Medulla oblongata (tissue), 1 donor: ENCODE measurements around the gene SOX6.

Experiments used
- DNase-seq: peaks from one replicate; pipeline ENCODE4 v3.0.0-alpha.2; 2015; ENCODE audit errors: extremely low spot score

SOX6 gene

DNA sequence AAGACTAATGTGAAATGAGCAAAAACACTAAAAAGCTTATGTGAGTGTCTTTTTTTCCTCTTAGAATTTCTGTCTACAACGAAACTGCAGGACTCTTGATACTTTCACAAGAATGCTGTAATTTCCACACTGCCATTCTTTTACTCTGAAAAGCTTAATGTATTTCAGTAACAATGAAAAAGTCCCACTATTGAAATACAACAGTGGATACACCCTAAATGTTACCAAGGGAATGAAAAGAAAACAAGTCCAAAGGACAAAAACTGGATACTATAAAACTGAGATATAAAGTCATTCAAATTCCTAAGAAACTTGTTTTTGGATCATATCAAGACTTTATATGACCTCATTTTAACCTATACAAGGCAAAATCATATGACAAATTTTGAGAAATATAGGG lies 77.4 kb downstream of the SOX6 start:
- no peak for DNase-seq

- DNase-seq, result no peak
Observed at GRCh38 chr11:16278273-16278672, 78.1 kb downstream of the SOX6 start.

DNA sequence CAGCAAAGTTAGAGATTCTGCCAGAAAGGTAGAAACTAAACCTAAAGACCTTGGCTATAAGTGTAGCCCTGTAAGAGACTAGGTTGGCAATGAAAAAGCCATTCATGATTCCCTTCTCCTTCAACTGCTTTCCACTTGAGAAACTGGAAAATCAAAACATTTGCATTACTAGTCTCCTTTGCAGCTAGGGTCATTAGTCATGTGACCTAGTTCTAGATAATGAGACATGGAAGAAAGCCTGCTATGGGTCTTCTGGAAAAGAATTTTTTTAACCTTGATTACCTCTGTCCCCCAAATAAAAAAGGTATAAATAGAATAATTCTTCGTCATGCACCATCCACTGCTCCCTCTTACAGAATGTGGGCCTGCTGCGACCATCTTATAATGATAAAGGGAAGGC lies 80.1 kb downstream of the SOX6 start:
- DNase-seq, result no peak

DNA sequence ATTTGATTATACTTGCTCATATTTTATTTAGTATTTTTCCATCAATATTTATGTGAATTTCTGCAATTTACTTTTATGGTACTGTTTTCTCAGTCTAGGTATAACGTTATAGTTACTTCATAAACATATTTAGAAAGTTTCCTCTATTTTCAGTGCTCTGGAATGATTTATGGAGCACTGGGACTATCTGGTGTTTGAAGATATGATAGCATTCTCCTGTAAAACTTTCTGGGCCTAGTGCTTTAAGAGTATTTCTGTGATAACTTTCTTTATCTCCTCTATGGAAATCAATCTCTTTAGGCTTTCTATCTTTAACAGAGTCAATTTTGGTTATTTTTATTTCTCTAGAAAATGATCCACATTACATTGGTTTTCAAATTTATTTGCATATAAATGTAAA lies 85.1 kb downstream of the SOX6 start:
- no peak for DNase-seq

DNA sequence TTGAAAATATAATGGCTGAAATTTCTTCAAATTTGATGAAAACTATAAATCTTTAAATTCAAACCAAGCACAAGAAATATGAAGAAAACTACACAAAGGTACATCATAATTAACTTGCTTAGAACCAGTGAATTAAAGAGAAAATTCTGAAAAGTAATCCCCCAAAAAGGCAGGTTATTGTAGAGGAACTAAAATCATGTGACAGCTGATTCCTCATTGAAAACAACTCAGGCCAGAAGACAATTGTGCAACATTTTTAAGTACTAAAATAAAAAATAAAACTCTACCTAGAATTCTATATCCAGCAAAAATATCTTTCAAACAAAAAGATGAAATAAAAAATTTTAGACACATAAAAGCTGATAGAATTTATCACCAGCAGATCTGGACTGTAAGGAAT lies 90.3 kb downstream of the SOX6 start:
- DNase-seq, result no peak

- no peak for DNase-seq
Observed at GRCh38 chr11:16265022-16265421, 91.3 kb downstream of the SOX6 start.

DNA sequence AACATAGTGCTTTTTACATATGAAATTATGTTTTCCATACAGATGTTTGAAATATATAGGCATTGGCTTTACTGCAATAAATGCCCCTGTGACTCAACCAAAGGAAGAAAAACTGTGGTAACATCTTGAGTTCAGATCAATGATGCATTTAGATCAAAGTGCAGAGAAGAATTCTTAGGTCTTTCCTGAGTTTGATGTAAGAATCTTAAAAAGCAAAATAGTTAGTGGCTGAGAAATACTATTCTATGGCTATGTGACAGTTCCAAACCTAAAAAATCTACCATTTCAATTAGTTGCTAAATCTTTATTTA lies 93.7 kb downstream of the SOX6 start:
- no peak for DNase-seq

DNA sequence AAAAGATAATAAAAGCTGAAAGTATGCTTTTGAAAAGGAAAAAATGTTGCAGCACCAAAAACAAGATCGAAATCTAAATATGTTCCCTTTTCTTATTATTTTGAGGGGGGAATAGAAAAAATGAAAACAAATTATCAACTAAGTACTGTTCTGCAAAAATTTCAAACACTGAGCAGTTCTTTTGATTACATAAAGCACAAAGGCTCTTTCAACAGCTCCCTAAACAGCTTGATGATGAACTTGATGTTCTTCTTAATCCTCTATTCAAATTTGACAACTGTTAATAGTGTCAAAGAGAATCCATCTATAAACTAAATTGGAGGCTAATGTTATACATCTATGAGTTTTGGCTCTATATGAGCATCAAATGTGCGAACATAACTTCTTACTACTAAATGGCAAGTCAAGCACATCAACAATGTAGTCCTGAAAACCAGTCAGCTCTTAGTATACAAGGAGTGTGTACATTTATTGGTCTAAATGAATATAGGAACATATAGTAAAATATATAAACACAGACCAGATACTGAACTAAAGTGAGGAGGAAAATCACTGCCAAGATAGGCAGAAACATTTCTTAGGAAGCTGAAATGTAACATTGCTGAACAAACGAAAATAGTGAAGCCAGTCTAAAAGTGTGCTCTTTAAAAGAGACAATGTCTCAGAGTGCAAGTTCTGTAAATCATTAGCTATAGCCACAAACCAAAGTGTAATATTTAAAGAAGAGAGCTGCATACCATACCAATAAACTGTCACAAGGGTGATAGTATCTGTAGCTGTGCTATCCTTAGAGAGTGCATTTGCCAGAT lies 94.3 kb downstream of the SOX6 start:
- DNase-seq, result no peak

DNA sequence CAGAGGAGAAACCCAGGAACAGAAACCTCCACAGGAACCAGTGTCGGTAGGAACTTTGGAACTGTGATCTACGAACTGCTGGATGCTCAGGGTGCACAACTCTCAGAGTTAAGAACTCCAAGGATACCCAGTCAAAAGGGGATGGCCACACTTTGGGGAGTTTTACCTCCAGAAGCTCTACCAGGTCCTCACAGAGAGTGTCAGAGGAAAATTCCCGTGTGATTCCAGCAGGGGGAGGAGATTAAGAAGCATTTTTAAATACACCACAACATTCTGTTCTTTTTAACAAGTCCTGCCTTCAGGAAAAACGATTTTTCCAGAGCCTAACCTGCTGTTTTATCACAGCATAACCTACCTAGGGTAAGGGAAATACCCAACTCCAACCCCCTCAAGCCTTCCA lies 104.0 kb downstream of the SOX6 start:
- DNase-seq, result no peak

DNA sequence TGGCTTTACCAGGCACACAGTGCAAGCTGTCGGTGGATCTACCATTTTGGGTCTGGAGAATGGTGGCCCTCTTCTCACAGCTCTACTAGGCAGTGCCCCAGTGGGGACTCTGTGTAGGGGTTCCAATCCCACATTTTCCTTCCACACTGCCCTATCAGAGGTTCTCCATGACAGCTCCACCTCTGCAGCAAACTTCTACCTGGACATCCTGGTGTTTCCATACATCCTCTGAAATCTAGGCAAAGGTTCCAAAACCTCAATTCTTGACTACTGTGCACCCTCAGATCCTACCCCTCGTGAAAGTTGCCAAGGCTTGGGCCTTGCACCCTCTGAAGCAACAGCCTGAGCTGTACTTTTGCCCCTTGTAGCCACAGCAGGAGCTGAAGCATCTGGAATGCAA lies 108.1 kb downstream of the SOX6 start:
- no peak for DNase-seq

DNA sequence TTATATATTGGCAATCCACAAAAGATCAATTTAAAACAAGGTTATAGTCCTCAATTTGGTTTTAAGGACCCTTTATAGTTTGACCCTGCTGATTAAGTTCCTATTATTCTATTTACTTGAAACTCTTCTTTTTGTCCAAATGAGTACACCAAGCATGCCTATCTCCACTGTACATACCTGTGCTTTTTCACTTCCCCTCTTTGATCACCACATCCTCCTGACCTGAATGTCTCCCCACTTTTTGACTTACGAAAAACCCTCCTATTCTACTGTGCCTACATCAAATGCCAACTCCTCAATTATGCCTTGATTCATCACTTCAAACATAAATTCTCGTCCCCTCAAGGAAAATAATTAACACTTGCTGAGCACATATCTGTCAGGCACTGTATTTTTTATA lies 113.5 kb downstream of the SOX6 start:
- DNase-seq, result no peak

DNA sequence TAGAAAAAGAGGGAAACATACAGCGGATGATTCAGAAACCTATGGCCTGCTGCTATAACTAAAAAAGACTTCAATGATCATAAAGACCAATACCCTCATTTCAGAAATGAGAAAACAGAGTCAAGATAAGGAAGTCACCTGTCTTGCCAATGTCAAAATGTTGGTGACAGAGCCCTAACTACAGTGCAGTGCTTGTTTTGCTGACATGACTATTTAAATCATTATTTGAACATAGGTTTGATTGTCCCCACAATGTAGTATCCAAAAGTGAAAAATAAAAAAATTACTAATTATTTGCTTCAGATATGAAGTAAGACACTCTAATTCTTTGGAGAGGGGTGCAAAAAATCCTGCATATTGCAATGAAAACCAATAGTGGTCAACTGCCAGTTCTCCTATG lies 115.7 kb downstream of the SOX6 start:
- DNase-seq, result no peak

DNA sequence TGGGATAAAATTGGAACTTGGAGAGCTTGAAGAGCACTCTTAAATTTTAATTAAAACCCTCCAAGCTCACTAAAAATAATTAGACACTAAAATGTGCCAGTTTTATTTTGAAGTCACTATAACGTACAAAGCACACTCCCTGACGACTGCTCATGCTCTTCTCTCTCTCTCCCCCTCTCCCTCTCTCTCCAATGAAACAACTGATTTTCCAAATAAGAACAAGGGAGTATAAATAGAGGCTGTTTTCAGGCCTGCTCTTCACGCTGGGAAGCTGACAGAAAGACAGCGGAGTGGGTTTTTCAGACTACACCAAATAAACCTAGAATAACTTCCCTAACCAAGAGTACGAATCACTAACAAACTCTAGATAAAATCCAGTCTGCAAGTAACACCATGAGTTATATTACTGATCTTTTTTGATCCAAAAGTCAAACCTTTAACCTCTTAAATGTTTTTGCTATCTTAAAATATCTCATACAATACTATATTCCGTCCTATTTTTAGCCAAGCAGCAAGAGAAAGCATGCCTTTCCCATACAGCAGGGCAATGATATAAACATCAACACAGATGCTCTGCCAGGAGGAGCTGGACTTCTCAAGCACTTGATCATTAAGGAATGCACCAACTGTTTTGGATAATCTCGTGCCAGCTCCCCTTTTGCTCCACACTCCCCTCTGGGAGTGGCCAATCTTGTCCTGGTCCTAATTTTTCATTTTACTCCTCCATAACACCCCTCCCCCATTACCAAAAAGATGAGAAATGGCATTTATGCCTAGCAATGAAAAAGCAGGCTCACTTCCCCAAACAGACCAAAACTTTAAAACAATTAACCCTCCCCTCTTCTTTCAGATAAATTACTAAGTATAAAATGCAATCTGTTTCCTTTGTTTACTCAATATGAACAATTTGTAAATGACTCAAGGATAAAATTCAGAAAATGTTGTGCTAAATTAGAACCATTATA lies 116.9 kb downstream of the SOX6 start:
- DNase-seq, result peak; percentile 13

DNA sequence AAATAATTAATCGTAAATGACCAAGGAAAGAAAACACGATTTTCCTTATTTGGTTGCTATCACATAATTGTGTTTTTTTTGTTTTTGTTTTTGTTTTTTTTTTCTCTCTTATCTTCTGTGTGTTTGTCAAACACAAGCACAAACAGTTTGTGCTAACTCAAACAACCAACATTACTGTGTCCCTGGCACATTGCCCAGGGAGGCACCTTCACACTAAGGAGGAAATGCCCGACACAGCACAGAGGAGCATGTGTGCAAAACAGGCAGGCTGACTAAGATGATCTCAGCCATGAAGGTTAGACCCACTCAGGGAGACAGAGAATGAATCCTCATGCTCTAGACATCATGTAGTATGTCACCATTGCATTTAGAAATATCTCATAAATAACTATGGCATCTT lies 130.1 kb downstream of the SOX6 start:
- no peak for DNase-seq

DNA sequence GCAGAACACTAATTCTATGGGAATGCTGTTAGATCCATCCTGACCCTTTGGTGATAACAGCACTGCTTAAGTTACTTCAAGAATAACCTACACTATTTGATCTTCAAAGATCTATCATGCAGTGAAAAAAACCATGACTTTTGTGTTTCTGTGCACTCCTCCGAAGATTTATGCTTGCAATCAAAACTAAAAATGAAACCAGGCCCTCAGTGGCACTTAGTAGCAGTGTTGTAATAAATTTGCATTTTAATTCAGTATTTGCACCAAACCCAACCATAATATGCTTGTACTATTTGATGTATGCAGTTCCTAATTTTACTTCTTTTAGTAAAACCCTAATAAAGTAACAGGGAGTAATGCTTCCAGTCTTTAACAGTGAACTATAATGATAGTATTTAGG lies 130.7 kb downstream of the SOX6 start:
- no peak for DNase-seq

DNA sequence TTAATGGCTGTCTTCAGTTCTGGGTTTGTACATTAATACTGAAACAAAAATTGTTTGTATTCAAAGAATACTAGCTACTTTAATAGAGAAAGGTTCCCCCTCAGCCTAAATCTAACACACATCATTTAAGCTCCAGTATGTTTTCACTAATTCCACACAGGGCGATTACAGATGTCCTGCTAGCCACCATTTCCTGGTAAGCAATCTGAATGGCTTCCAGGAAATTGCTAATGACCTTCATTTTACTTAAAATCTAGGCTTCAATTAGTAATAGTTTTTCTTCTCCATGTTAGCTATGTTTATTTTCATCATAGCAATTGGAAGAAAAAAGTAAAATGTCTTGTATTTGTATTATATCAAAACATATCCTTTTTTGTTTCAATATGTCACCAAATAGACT lies 132.8 kb downstream of the SOX6 start:
- no peak for DNase-seq

- DNase-seq, result no peak
Observed at GRCh38 chr11:16217631-16218030, 138.7 kb downstream of the SOX6 start.

- DNase-seq, result no peak
Observed at GRCh38 chr11:16216831-16217230, 139.5 kb downstream of the SOX6 start.

DNA sequence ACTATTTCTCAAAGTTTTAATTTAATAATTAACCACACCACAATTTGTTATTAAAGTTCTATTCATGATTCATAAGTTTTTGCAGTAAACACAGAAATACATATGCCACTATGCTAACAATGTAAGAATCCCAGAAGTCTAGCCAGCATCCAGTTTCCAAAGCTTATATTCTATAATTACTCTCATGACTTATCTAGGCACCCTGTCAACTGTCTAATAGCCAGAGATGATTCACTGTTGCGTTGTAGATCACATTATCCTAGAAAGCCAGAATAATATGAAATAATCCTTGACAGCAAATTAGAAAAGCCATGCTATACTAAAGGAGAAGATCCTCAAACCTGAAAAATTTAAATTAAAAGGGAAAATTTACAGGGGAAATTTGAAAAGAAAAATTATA lies 141.0 kb downstream of the SOX6 start:
- DNase-seq, result no peak

GRCh38 chr11:16211407-16211806 lies 144.9 kb downstream of the SOX6 start:
- DNase-seq, result no peak

GRCh38 chr11:16204261-16204660 lies 152.1 kb downstream of the SOX6 start:
- DNase-seq, result no peak

GRCh38 chr11:16195651-16196050 lies 160.7 kb downstream of the SOX6 start:
- DNase-seq, result no peak

- DNase-seq, result peak; percentile 73
Observed at GRCh38 chr11:16194566-16194965, 161.8 kb downstream of the SOX6 start.
